ENCODE results near the gene SLC8A2. TPM values are rescaled to one million over a fixed set of nuclear protein-coding genes. Genes with fewer than 3 reads are reported as not detected.

Gene SLC8A2
- total RNA-seq, 1 donor from 2014 or later, result 0.30 TPM

GRCh38 chr19:47432499-47432898, 39.2 kb downstream of the SLC8A2 start:
- intact Hi-C loops (cut with micrococcal nuclease), result no loop called here
- Histone ChIP-seq H3K36me3 (no peaks in the 10 kb centered on the region), H3K27ac (replicated peaks) (no peak overlapping the region), H3K4me1 (peaks cover 32% of the 10 kb centered on the region), H3K4me3 (no peak overlapping the region), H3K9me3 (replicated peaks) (no peaks in the 10 kb centered on the region), H3K27me3 (ENCODE audit: low read depth) (peaks cover 98% of the 10 kb centered on the region)
- no peak for TF ChIP-seq CTCF (IDR thresholded peaks at IDR 0.05; ENCODE audit: borderline replicate concordance)
- no peak for DNase-seq

GRCh38 chr19:47432091-47432490, 39.6 kb downstream of the SLC8A2 start:
- Histone ChIP-seq H3K27me3 (ENCODE audit: low read depth) (peaks cover 97% of the 10 kb centered on the region), H3K36me3 (no peaks in the 10 kb centered on the region), H3K4me3 (no peak overlapping the region), H3K27ac (replicated peaks) (no peak overlapping the region), H3K4me1 (peaks cover 34% of the 10 kb centered on the region), H3K9me3 (replicated peaks) (no peaks in the 10 kb centered on the region)
- TF ChIP-seq CTCF (IDR thresholded peaks at IDR 0.05; ENCODE audit: borderline replicate concordance), result no peak
- intact Hi-C loops (cut with micrococcal nuclease), result no loop called here
- no peak for DNase-seq

GRCh38 chr19:47430041-47430802, 41.5 kb downstream of the SLC8A2 start:
- DNase-seq, result no peak
- H3K27me3 ChIP-seq (ENCODE audit: low read depth), result peaks cover 99% of the 10 kb centered on the region
- peak; percentile 30 for TF ChIP-seq CTCF (IDR thresholded peaks at IDR 0.05; ENCODE audit: borderline replicate concordance)

GRCh38 chr19:47429140-47429793, 42.4 kb downstream of the SLC8A2 start:
- peaks cover 99% of the 10 kb centered on the region for H3K27me3 ChIP-seq (ENCODE audit: low read depth)
- intact Hi-C loops (cut with micrococcal nuclease), result loop anchor here (10.0 kb wide), 1 partner anchor 134 kb away; no protein-coding TSS in a partner anchor
- TF ChIP-seq CTCF (IDR thresholded peaks at IDR 0.05; ENCODE audit: borderline replicate concordance), result no peak

More at GRCh38 chr19:47430041-47430802, 41.5 kb downstream of the SLC8A2 start:
- H3K4me1 ChIP-seq, result peaks cover 28% of the 10 kb centered on the region
- H3K36me3 ChIP-seq, result no peaks in the 10 kb centered on the region
- no peak overlapping the region for H3K27ac ChIP-seq (replicated peaks)
- intact Hi-C loops (cut with micrococcal nuclease), result no loop called here
- H3K4me3 ChIP-seq, result peak overlapping the region; percentile 48
- H3K9me3 ChIP-seq (replicated peaks), result no peaks in the 10 kb centered on the region

GRCh38 chr19:47428177-47428894, 43.4 kb downstream of the SLC8A2 start:
- intact Hi-C loops (cut with micrococcal nuclease), result loop anchor here (10.0 kb wide), 1 partner anchor 134 kb away; no protein-coding TSS in a partner anchor
- H3K27me3 ChIP-seq (ENCODE audit: low read depth), result peaks cover 99% of the 10 kb centered on the region
- H3K4me3 ChIP-seq, result peak overlapping the region; percentile 8
- peaks cover 28% of the 10 kb centered on the region for H3K4me1 ChIP-seq
- H3K36me3 ChIP-seq, result no peaks in the 10 kb centered on the region
- no peak overlapping the region for H3K27ac ChIP-seq (replicated peaks)
- H3K9me3 ChIP-seq (replicated peaks), result no peaks in the 10 kb centered on the region
- TF ChIP-seq CTCF (IDR thresholded peaks at IDR 0.05; ENCODE audit: borderline replicate concordance), result no peak
- peak; percentile 85 for DNase-seq

More at GRCh38 chr19:47429140-47429793, 42.4 kb downstream of the SLC8A2 start:
- no peaks in the 10 kb centered on the region for H3K36me3 ChIP-seq
- no peak for DNase-seq
- H3K9me3 ChIP-seq (replicated peaks), result no peaks in the 10 kb centered on the region
- no peak overlapping the region for H3K4me3 ChIP-seq
- peaks cover 28% of the 10 kb centered on the region for H3K4me1 ChIP-seq
- no peak overlapping the region for H3K27ac ChIP-seq (replicated peaks)
